Stimulated activated CD4-positive, alpha-beta T cell treated with anti-CD3 and anti-CD28 coated beads, Interleukin-2, amount 100 ng/mL, for 24 hours (primary cell): Measurements from ENCODE around the gene TPK1.
"Not testable (repeated sequence)": the region's sequence is repeated elsewhere in the genome, so short reads cannot be mapped to it uniquely, and the experiment has no call there.

ENCODE experiments used
- DNase-seq, 2 donors: peaks; one replicate each; pipeline ENCODE4 v3.0.0-alpha.2; 2020

The TPK1 gene

DNA sequence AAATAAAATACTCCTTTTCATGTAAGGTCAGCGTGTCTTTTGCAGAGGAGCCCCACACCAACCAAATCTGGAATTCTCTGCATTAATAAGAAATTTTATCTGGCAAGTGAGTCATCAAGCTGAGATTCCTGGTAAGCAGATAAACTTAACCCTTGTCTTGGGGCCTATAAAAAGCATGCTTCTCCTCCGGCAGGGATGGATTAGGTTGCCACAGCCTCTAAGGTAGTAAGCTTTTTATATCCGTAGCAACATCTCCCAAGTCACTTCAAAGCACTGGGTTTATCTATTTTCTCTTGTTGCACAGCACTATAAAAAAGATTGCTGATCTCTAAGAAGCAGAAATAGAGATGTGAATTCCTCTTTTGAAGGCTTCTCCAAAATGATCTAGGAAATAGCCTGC, 229.6 kb downstream of the TPK1 start:
- DNase-seq = no peak

DNA sequence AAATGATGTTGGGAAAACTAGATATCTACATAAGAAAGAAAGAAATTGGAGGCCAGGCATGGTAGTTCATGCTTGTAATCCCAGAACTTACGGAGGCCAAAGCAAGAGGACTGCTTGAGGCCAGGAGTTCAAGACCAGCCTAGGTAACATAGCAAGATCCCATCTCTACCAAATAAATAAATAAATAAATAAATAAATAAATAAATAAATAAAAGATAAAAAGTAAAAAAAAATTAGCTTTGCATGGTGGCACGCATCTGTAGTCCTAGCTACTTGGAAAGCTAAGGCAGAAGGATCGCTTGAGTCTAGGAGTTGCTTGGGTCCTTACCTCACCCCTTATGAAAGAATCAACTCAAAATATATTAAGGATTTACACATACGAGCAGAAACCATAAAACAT, 238.9 kb downstream of the TPK1 start:
- no peak for DNase-seq

DNA sequence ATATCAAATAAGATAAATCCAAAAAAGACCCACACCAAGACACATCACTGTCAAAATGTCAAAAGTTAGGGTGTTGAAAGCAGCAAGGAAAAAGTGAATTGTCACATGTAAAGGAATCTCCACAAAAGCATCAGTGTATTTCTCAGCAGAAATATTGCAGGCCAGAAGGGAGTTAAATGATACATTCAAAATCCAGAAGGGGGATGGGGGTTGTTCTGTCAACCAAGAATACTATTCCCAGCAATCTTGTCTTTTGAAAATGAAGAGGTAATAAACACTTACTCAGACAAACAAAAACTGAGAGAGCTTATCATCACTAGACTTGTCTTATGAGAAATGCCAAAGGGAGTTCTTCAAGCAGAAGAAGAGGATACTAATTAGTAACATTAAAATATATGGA, 241.3 kb downstream of the TPK1 start:
- no peak for DNase-seq

DNA sequence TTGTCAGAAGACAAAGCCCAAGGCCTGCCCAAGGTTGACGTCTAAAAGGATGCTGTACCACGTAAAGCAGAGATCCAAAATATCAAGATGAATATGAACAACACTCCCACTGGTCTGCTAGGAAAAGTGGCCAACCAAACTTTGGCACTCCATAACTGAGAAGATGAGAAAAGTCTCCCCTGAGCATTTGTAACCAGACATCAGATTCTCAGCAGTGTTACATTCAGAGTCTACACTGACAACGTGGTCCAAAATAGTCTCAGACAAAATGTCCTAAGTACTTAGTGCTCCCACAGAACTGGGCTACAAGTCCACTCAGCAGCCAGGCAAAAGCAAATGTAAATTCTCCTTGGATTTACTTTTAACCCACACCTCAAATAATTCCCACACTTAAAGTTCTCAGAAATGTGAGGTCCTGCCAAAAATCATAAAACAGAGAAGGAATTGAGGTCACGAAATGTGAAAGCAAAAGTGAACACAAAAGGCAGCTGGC, 247.2 kb downstream of the TPK1 start:
- DNase-seq = no peak

DNA sequence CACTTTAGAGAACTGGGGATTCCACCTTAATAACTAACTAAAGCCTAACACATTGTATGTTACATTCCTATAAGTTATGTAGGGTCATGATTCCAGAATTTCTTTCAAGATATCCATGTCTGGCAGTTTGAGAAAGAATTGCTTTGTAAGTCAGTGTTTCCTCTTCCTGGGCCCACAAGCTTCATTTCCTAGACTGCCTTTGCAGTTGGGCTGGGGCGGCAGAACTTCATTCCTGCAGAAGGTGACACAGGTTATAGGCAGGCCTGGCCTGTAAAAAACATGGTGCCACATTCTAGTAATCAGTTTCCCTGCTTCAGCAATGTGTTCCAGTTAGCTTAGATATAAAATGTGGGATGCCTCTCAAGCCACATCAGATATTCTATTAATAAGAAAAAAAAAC, 248.2 kb downstream of the TPK1 start:
- no peak for DNase-seq

DNA sequence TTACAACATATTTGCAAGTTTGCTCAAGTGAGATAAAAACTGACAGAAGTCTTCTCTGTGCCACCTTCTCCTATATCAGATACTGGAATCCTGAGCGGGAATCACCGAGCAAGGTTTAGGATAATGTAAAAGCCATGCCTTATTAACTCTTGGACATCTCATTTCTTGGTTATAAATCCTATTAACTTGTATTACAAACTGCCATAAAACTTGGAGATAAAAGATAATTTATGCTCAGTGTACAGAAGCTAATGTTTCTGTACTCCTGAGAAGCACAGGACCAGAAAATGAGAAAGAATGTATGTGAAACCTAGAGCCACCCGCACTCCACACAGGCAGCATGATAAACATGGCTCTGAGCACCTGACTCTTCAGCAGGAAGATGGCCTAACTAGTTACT, 251.1 kb downstream of the TPK1 start:
- DNase-seq = no peak

DNA sequence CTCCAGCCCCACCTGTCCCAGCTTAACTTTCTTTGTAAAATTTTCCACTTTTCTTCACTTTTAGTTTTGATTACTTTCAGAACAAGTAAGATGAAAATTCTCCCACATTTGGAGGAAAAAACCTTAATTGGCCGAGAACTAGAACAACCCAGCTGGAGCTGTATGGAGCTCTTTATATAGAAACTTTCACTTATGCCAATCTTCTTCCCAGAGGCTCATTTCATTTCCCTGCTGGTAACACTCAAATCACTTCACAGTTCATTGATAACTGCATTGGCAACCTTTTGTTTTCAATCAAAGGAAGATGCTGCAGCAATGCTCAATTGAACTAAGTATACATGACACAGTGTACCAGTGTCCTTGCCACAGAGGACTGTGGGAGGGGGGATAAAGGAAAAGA, 256.2 kb downstream of the TPK1 start:
- no peak for DNase-seq

DNA sequence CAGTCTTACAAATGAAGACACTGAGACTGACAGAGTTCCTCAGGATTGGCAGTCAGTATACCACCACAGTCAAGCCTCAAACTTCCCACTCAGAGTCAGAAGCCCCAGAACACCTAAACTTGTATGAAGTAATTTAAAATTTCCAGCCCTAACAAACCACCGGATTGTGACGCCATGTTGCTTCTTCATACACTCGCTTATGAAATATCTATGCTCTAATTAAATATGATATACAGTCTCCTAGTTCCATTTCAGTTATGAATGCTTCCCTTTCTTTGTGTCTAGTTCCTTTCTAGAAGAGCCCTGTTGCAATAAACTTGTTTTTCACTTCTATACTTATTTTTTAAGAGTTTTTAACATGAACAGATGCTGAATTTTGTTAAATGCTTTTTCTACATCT, 260.4 kb downstream of the TPK1 start:
- DNase-seq = no peak

DNA sequence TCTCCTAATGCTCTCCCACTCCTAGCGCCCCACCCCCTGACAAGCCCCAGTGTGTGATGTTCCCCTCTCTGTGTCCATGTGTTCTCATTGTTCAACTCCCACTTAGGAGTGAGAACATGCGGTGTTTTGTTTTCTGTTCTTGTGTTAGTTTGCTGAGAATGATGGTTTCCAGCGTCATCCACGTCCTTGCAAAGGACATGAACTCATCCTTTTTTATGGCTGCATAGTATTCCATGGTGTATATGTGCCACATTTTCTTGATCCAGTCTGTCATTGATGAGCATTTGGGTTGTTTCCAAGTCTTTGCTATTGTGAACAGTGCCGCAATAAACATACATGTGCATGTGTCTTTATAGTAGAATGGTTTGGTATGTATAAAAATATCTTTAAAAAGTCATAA, 261.1 kb downstream of the TPK1 start:
- not testable (repeated sequence) for DNase-seq

DNA sequence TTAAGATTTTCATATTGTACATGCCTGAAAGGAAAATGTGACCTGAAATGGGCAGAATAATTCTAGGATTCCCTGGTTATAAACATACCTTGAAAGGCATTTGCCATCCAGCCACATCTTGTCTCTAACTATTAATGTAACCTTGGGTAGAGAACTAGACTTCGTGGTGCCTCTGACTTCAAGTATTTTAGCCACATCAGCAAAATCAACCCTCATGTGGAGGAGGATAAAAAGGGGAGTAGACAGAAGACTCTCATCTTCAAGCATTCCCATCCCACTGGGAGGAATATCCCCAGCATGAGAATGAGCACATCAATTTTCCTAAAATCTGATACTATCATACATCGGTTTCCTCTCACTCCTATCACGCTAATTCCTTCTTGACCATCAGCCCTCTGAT, 267.6 kb downstream of the TPK1 start:
- DNase-seq = no peak

DNA sequence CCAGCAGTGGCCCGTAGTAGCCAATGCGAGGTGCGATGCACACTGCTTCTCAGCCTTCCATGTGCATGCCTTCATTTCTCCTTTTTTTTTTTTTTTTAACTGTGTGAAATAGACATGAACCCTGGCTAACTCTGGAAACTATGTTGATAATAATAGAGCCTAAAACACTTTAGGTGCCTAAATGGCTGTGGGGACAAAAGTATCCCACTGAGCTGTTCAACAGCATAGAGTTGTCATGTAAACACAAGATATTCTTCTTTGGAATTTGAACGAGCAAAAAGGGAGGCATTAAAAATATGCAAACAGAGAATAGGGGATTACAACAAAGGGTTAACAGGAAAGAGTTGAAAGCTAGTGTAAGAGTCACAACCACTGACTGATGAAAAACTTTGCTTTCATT, 270.3 kb downstream of the TPK1 start:
- DNase-seq = no peak

DNA sequence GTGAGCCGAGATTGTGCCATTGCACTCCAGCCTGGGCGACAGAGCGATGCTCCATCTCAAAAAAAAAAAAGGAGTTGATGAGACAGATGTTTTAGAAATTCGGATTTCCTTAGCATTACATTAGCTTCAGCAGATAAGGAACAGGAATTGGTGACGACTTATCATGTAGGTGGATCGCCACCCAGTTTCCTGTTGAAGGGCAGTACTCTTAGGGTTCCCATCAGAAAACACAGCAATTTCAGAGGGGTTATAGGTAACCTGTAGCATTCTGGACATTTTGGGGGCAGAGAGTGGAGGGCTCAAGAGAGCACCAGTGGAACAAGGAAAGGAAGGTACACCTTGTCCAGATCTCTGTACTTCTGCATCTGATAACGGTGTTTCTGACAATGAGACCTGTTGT, 286.0 kb downstream of the TPK1 start:
- DNase-seq = no peak

DNA sequence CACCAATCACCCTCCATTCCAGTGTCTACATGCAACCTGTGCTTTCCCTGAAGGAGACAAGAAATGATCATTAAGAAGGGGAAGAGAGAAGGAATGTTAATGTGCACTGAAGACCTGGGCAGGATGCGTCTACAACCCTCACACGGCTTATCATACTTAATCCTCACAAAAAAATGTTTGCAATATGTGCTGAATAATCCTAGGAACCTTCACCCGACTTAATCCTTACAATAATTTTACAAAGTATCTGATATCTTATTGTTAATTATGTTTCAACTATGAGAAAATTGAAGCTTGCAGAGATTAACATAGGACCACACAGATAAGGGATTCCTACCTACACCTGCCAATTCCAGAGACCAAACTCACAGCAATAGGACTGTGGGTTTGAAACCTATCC, 287.3 kb downstream of the TPK1 start:
- DNase-seq = no peak

DNA sequence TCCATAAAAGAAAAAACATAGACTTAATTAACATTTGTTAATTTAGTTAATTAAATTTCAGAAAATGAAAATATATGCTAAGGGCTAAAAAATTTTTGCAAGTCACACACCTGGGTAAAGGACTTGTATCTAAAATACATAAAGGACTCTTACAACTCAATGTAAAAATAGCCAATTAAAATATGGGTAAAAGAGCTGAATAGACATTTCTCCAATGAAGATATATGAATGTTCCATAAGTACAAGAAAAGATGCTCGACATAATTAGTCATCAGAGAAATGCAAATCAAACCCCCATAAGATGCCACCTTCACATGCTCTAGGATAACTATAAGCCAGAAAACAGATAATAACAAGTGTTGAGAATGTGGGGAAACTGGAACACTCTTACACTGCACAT, 288.0 kb downstream of the TPK1 start:
- DNase-seq = no peak

DNA sequence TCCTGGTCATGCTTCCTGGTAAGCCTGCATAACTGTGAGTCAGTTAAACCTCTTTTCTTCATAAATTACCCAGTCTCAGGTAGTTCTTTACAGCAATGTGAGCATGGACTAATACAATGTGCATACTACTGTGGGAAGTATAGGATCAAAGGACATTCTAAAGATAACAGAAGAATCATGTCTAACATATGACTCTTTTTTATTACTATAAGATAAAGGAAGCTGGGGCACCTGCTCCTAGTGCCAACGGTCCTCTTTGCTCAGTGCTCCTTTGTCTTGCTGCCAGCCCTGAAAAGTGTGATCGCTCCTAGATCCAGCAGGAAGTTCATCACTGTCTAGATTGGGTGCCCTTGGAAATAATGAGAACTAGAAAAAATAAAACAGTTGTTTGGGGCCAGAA, 289.1 kb downstream of the TPK1 start:
- DNase-seq = no peak

DNA sequence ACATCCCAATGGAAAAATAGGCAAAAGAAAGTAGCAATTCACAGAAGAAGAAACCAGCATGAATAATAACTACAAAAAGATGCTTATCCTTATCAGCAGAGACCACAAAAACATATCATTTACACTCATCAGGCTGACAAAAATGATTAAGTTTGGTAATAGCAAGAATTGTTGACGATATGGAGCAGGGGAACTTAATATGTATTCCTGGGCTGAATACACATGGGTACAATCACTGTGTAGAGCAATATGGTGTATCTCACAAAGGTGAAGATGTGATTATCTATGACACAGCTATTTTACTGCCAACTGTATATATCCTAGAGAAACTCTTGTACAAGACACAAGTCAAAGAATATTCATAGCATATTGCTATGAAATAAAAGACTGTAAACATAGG, 290.5 kb downstream of the TPK1 start:
- DNase-seq = no peak

DNA sequence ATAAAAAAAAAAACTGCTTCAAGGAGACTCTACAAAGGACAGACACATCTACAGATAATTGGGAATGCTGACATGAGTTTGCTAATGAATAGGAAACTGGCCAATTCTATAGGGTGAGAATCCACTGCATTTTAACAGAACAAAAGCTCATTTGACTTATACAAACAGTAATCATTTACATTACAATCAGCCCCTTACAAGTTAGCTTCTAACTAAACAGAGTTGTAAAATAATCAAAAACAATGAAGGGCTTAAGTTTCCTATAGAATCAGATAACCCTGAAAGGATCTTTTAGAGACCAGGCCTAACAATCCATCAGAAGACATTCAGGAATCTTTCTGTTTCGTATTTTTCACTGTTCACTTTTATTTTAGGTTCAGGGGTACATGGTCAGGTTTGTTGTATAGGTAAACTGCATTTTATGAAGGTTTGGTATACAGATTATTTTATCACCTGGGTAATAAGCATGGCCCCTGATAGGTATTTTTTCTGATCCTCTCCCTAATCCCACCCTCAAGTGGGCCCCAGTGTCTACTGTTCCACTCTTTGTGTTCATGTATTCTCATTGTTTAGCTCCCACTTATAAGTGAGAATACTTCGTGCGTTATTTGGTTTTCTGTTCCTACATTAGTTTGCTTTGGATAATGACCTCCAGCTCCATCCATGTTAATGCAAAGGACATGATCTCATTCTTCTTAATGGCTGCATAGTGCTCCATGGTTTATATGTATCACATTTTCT, 301.0 kb downstream of the TPK1 start:
- DNase-seq = no peak

DNA sequence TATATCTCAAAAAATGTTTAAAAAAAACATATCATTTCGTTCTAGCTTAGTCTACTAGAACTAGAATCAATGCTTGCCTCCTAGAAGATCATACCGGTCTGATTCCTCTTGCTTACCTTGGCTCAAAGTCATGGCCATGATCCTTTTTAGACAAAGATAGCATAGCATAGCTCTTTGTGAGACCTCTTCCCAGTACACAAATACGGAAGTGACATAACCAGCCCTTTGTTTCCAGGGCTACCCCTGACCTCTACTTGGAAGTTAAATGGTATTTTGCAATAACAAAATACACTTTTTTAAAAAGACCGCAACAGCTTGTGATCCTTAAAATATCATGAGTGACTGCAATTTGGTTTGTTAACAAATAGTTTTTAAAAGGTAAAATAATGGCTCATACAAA, 301.7 kb downstream of the TPK1 start:
- no peak for DNase-seq

DNA sequence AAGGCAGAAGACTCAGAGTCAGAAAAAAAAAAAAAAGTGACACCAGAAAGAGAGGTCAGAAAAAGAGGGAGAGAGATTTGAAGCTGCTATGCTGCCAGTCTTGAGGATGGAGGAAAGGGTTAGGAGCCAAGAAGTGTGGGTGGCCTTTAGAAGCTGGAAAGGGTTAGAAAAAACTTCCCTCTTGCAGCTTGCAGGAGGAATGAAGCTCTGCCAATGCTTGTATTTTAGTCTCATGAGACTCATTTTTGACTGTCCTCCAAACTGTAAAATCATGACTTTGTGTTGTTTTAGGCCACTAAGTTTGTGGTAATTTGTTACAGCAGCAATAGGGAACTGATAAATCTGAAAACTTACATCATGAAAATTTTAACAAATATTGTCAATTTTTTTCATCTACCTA, 304.7 kb downstream of the TPK1 start:
- DNase-seq = no peak

DNA sequence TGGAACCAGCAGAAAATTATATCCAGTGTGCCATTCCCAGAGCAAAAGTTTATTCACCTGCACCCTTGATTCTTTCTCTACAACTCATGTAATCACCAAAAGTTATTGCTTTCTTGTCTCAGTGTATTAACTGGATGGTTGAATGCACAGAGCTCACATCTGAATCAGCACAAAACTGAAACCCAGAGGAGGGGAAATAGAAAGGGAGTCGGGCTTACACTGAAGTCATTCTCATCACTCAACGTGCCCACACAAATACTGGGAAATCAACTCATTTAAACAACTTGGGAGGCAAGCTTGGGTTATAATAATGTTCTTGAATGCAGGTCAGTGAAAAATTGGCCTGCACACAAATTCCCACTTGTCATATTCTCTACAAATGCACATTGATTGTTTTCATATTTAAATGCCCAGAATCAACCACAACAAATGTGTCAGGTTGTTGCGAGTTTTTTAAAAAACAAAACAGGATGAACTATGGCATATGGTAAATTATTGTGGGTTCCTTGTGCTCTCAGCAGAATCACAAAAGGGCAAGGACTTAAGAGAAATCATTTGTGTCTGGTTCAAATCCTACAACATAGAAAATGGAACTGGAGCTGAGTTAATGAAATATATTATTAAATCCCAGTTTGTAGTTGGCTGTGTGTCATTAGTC, 306.5 kb downstream of the TPK1 start:
- no peak for DNase-seq

DNA sequence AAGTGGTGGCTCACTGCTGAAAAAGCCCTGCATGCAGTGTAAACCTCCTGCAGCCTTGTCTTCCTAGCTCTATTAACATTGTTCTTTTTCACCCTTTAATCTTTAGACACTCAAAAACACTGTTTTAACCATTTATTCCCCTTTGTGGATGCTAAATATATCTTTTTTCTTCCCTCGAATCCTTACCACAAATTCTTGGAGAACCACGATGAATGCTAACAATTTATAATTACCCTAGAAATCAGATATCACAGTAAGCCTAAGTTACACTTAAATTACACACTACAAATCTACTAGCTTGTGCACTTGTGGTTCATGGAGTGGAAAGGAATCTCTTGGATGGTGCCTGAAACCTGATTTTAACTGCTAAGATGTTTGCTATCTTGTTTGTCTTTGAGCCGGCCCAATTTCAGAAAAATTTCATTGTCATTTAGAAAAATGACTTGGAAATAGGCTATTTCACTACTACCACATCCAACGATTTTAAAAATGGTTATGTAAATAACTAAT, 307.3 kb downstream of the TPK1 start:
- DNase-seq = no peak

DNA sequence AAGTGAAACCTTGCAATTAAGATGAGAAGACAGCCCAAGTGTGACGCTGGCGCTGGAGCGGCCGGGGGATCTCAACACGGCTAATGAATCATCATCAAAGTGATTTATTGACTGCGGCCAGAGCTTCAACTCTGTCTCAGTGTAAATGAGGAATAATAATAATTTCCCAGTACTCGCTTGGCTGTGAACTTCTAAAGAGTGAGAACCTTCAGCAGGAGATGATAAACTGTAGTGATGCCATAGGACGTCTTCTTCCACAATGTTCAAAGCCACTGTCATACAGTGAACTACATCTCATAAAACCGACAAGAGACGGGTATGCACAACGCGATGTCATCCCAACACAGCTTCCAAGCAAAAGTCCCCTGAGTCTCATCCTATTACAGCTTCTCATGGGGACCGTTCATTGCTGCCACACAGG, 308.8 kb downstream of the TPK1 start:
- no peak for DNase-seq

DNA sequence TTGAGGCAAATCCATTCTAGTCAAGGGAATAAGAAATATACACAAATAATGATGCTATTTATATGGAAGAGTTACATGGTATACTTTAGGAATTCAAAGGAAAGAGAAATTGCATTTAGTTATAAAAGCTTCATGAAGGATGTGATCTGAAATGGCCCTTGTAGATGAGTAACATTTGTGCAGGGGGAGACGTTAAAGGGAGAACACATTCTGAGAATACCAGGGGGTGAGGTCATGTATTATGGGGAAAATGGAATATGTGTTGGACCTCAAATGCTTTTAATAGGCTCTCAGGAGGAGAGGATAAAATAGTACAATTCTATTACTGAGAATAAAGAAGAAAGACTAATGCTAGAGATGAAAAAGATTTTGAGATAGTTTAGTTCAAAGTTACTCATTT, 309.9 kb downstream of the TPK1 start:
- no peak for DNase-seq

DNA sequence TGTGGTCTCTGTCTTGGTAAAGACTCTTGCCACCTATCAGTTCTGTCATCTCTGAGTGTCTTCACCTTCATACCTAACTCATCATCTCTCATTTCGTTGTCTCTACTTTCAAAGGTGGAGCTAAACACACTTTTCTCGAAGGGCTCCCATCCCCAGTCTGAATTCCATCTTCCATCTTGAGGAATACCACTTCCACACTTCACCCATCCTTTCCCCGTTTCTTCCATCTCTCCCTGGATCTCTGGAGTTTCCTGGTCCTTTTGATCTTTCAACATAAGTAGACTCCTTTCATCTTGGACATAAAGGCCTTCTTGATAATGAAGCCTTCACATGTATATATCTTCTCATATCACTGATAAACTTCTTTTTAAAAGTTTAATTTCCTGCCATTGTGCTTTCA, 311.6 kb downstream of the TPK1 start:
- no peak for DNase-seq

DNA sequence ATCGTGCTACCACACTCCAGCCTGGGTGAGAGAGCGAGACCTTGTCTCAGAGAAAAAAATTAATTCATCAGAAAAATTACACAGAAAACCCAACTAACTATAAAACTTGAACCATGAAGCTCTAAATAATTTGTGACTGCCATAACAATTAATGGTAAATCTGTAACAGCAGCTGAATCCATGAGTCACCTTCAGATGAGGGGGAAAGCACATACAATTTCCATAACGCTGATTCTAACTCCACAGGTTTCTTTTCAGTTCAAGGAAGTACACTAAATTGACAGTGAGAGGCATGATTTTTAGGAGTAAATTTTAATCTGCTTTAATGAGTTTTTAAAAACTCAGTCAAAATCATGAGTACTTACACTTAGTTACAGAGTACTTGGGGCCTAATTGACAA, 312.2 kb downstream of the TPK1 start:
- DNase-seq = no peak
